ENCODE data around the gene AKR7A2.

The AKR7A2 gene

DNA sequence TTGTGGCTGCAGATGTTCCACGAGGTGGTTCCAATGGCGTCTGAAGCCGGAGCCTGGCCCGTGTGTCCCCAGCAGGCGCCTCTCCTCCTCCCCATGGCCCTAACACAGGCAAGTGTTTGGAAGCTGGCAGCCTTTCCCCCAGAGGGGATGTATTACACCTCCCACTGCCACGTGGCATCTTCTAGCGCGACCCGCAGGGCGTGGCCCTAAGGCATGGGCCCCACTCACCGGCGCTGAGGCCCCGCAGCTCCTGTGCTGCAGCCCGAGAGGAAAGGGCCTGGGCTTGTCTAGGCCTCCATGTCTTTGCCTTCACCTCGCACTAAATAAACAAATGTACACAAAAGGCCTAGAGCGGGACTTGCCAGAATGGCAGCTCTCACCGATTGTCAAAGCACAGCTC is 38.1 kb upstream of the AKR7A2 start:
- no peak overlapping the region for H3K4me3 ChIP-seq (replicated peaks; ENCODE audit: low read depth, low read length)
- TF ChIP-seq, protein P1, sequence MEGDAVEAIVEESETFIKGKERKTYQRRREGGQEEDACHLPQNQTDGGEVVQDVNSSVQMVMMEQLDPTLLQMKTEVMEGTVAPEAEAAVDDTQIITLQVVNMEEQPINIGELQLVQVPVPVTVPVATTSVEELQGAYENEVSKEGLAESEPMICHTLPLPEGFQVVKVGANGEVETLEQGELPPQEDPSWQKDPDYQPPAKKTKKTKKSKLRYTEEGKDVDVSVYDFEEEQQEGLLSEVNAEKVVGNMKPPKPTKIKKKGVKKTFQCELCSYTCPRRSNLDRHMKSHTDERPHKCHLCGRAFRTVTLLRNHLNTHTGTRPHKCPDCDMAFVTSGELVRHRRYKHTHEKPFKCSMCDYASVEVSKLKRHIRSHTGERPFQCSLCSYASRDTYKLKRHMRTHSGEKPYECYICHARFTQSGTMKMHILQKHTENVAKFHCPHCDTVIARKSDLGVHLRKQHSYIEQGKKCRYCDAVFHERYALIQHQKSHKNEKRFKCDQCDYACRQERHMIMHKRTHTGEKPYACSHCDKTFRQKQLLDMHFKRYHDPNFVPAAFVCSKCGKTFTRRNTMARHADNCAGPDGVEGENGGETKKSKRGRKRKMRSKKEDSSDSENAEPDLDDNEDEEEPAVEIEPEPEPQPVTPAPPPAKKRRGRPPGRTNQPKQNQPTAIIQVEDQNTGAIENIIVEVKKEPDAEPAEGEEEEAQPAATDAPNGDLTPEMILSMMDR (IDR thresholded peaks at IDR 0.05; ENCODE audit: low read depth, low read length, missing control alignments) = no peak

DNA sequence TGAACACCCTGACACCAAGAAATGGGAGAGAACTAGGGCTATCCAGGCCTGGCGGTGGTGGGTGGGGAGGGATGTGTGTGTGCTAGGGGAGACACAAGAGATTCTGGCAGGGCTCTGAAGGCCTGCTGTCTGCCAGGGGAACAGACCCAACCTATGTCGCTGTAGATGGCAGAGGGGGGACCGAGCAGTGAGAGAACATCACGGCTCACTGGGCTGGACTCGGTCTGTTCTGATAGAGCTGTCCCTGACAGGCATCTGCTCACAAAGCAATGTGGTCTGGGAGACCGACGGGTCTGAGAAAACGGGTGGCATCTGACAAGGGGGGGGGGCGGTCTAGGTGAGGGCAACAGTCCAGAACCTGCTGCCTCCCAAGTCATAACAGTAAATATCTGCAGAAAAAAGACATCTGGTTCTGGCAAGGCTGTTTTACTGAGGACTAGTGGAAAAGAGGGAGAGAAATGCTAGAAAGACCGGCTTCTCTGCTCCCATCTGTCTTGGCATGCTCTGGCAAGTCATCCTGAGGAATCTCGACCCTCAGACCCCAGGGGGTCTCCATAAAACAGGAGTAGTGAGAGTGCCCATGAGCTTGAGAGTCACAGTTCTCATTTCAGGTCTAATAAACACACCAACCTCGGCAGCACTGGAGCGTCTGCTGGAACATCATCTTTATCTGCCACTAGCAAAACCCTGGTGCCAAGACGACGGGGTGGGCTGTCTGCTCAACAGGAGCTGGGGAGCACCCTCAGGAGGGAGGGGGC is 36.7 kb upstream of the AKR7A2 start:
- no peak for DNase-seq (ENCODE audit: extremely low read depth, low read depth)
- H3K4me3 ChIP-seq (replicated peaks; ENCODE audit: low read depth, low read length) = no peak overlapping the region
- TF ChIP-seq, protein P1 (IDR thresholded peaks at IDR 0.05; ENCODE audit: low read depth, low read length, missing control alignments) = no peak

More for the DNA sequence above, 38.1 kb upstream of the AKR7A2 start:
- DNase-seq (ENCODE audit: extremely low read depth, low read depth) = no peak

DNA sequence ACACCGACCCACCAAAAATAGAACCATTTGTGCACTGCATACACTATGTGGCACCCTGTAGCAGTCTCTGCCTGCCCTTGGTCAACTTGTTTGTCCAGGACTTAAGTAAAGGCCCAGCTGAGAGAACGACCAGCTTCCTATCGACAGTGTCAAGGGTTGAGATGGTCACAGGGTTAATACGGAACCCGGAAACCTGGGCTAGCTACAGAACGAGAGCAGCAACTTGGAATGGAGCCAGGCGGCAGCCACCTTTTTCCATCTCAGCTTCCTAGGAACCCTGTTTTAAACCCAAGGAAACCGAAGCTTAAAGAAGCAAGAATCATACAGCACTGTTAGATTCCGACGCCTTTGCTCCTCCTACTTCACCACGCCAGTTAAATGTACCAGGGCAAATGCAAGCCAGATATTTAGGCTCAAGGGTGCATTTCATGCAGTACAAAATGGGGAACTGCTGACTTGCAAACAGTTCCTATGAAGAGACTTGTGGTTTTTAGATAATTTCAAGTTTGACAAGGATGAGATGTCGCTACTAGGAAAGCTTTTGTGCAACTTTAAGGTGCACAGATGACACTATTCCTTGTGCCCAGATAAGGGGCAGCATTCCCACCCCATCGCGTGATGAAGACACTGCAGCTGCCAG is 35.7 kb upstream of the AKR7A2 start:
- DNase-seq (ENCODE audit: extremely low read depth, low read depth) = no peak
- TF ChIP-seq, protein P1 (IDR thresholded peaks at IDR 0.05; ENCODE audit: low read depth, low read length, missing control alignments) = no peak
- no peak overlapping the region for H3K4me3 ChIP-seq (replicated peaks; ENCODE audit: low read depth, low read length)

DNA sequence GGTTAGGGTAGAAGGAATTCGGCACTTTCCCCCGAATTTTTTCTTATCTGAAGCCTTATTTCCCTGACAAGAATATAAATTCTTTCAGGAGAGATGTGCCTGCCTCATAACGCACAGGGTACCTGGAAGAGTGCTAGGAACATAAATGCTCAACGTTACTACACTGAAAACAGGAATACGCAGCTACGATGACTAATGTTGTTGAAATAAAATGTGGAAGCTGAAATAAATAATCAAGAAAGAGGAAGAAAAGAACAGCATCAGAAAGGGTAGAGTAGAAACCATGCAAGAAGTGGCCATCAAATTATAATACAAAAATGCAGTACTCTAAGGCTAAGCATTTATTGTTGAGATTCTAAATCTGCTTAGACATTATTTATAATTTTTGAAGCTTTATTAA is 34.1 kb upstream of the AKR7A2 start:
- TF ChIP-seq, protein P1 (IDR thresholded peaks at IDR 0.05; ENCODE audit: low read depth, low read length, missing control alignments) = no peak
- DNase-seq (ENCODE audit: extremely low read depth, low read depth) = no peak
- H3K4me3 ChIP-seq (replicated peaks; ENCODE audit: low read depth, low read length) = no peak overlapping the region

DNA sequence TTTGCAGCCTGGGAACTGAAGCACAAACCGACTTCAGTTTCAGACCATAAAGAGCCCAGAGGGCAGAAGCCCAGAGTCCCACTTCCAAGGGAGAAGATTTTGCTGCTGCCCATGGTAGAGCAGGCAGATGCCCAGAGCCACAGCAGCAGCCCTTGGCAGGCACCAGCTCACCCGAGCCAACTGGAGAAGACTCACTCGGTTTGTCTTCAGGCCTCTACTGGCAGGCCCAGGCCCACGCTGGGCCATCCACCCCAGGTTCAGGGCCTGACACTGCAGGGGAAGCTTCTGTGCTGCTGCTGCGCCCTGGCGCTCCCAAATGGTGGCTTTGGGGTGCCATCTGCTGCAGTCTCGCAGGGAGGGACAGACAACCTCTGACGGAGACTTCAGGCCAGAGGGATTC is 33.4 kb upstream of the AKR7A2 start:
- TF ChIP-seq, protein P1 (IDR thresholded peaks at IDR 0.05; ENCODE audit: low read depth, low read length, missing control alignments) = no peak
- DNase-seq (ENCODE audit: extremely low read depth, low read depth) = no peak
- no peak overlapping the region for H3K4me3 ChIP-seq (replicated peaks; ENCODE audit: low read depth, low read length)

DNA sequence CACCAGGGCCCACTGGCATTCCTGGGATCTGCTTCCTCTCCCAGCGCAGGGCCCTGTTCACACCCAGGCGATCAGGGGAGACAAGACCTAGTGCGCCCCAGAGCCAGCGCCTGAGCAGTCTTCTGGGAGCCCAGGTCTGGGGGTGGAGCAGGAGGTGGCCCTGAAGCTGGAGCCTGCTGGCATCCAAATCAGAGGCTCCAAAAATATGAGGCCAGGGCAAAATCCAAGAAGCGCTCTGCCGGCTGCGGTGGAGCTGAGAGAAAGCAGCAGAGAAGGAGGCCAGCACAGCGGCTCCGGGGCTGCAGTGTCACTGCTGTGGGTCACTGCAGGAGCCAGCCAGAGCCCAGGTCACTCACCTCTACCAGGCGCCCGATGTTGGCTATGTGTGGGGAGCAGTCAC is 32.9 kb upstream of the AKR7A2 start:
- TF ChIP-seq, protein P1 (IDR thresholded peaks at IDR 0.05; ENCODE audit: low read depth, low read length, missing control alignments) = no peak
- H3K4me3 ChIP-seq (replicated peaks; ENCODE audit: low read depth, low read length) = no peak overlapping the region
- DNase-seq (ENCODE audit: extremely low read depth, low read depth) = no peak

Measured in HFF-Myc (cell line).